ACC112 (cell line): Measurements from ENCODE around the gene RMI2.
A peak's percentile ranks its signal among the peaks of the same experiment; 100 is the strongest.

Experiments used
- H2AFZ ChIP-seq: fragments of 200-600 bp; sonication (generic); one replicate; pipeline ENCODE4 v1.6.0; 2017; ENCODE audit warnings: antibody characterized with exemption, low read length; ENCODE audit not compliant: unreplicated experiment
- H3K27ac ChIP-seq: fragments of 200-600 bp; sonication (generic); 2 replicates; pipeline ENCODE4 v1.5.1; 2014; ENCODE audit warnings: low read depth, mild to moderate bottlenecking, antibody characterized with exemption, low read length, moderate library complexity
- H3K27me3 ChIP-seq: fragments of 200-600 bp; sonication (generic); 2 replicates; pipeline ENCODE4 v1.6.1; 2014; ENCODE audit warnings: mild to moderate bottlenecking, antibody characterized with exemption, low read length, moderate library complexity, mixed read lengths; ENCODE audit not compliant: insufficient read depth
- H3K36me3 ChIP-seq: fragments of 200-600 bp; sonication (generic); 2 replicates; pipeline ENCODE4 v1.6.1; 2016; ENCODE audit warnings: mild to moderate bottlenecking, antibody characterized with exemption, low read length, moderate library complexity, mixed read lengths; ENCODE audit not compliant: insufficient read depth
- H3K4me1 ChIP-seq: fragments of 200-600 bp; sonication (generic); one replicate; pipeline ENCODE4 v1.6.1; 2016; ENCODE audit warnings: low read length, mixed read lengths; ENCODE audit not compliant: insufficient read depth, unreplicated experiment, control insufficient read depth
- H3K4me3 ChIP-seq: fragments of 200-600 bp; sonication (generic); 2 replicates; pipeline ENCODE4 v1.5.1; 2014; ENCODE audit warnings: mild to moderate bottlenecking, low read depth, low read length
- H3K79me2 ChIP-seq: fragments of 200-600 bp; sonication (generic); one replicate; pipeline ENCODE4 v1.6.0; 2016; ENCODE audit warnings: low read length; ENCODE audit not compliant: control insufficient read depth, unreplicated experiment, insufficient read depth

The RMI2 gene

GRCh38 chr16:11346700-11347319 lies 1.6 kb downstream of the RMI2 start:
- Histone ChIP-seq H3K79me2 (peaks cover 33% of the 10 kb centered on the region), H3K27me3 (no peaks in the 10 kb centered on the region), H2AFZ (no peak overlapping the region), H3K4me3 (peak overlapping the region; percentile 78), H3K27ac (no peak overlapping the region), H3K36me3 (no peaks in the 10 kb centered on the region), H3K4me1 (peaks cover 40% of the 10 kb centered on the region)

GRCh38 chr16:11347831-11348230 lies 2.6 kb downstream of the RMI2 start:
- peaks cover 40% of the 10 kb centered on the region for H3K4me1 ChIP-seq
- H3K79me2 ChIP-seq, result peaks cover 33% of the 10 kb centered on the region
- H3K27ac ChIP-seq, result no peak overlapping the region
- H3K4me3 ChIP-seq, result no peak overlapping the region
- H3K27me3 ChIP-seq, result no peaks in the 10 kb centered on the region
- no peaks in the 10 kb centered on the region for H3K36me3 ChIP-seq
- no peak overlapping the region for H2AFZ ChIP-seq

DNA sequence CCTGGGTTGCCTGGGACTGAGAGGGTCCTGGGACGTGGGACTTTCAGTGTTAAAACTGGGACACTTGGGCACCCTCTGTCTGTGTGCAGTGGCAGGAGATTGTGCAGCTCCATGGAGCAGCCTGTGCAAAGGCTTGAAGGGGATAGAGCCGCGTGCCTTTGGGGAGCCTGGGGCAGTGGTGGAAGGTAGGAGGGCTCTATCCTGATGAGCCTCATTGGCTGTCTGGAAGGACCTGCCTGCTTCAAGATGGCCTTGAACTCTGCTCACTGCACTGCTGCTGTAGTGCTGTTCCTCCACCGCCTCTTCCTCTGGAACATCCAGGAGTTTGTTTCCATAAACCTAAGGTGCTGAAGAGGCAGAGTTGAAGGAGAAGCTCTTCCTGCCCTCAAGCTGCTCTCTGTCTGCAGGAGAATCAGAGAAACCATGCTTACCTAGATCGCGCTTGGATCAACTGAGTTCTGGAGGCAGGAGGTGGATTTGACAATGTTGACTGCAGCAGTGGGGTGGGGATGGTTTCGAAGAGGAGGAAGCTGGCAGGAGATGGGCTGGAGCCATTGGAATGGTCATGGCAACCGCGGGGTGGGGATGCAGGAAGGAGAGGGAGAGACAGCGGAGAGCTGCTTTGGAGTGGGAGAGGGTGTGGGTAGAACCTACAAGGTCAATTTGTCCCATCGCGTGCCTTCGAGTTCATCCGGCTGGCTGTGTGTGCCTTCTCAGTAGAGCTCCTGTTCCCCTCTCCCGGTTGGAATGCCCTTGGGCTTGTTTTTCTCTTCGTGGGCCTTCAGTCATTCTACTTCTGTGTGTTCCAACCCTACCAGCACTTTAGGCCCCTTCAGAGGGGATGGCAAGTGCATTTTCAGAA lies 3.7 kb downstream of the RMI2 start:
- Histone ChIP-seq H2AFZ (no peak overlapping the region), H3K4me1 (peaks cover 40% of the 10 kb centered on the region), H3K27me3 (no peaks in the 10 kb centered on the region), H3K36me3 (no peaks in the 10 kb centered on the region), H3K27ac (peak overlapping the region; percentile 58; the same call in 1 of the 2 replicates), H3K4me3 (0 out of 2 replicates have a peak overlapping the region, but pooled peaks have one; percentile 39), H3K79me2 (peaks cover 33% of the 10 kb centered on the region)

GRCh38 chr16:11349599-11350276 lies 4.5 kb downstream of the RMI2 start:
- H3K4me3 ChIP-seq, result peak overlapping the region; percentile 39; the same call in 1 of the 2 replicates
- no peak overlapping the region for H2AFZ ChIP-seq
- H3K79me2 ChIP-seq, result peaks cover 33% of the 10 kb centered on the region
- H3K27me3 ChIP-seq, result no peaks in the 10 kb centered on the region
- H3K27ac ChIP-seq, result peak overlapping the region; percentile 58; the same call in 1 of the 2 replicates
- no peaks in the 10 kb centered on the region for H3K36me3 ChIP-seq
- peaks cover 40% of the 10 kb centered on the region for H3K4me1 ChIP-seq

- Histone ChIP-seq H3K27me3 (no peaks in the 10 kb centered on the region), H3K27ac (peak overlapping the region; percentile 35), H3K79me2 (peaks cover 33% of the 10 kb centered on the region), H3K36me3 (no peaks in the 10 kb centered on the region), H2AFZ (no peak overlapping the region), H3K4me1 (peaks cover 40% of the 10 kb centered on the region), H3K4me3 (peak overlapping the region; percentile 9; the same call in 1 of the 2 replicates)
These were observed 5.3 kb downstream of the RMI2 start for GRCh38 chr16:11350519-11350918.

- no peaks in the 10 kb centered on the region for H3K27me3 ChIP-seq
- no peaks in the 10 kb centered on the region for H3K36me3 ChIP-seq
- peaks cover 40% of the 10 kb centered on the region for H3K4me1 ChIP-seq
- peak overlapping the region; percentile 9; the same call in 1 of the 2 replicates for H3K4me3 ChIP-seq
- H3K79me2 ChIP-seq, result peaks cover 30% of the 10 kb centered on the region
- H3K27ac ChIP-seq, result peak overlapping the region; percentile 35
- no peak overlapping the region for H2AFZ ChIP-seq
These were observed 5.7 kb downstream of the RMI2 start for GRCh38 chr16:11350921-11351335.

GRCh38 chr16:11353158-11353557 lies 7.9 kb downstream of the RMI2 start:
- Histone ChIP-seq H3K27me3 (no peaks in the 10 kb centered on the region), H3K4me3 (no peak overlapping the region), H2AFZ (no peak overlapping the region), H3K36me3 (no peaks in the 10 kb centered on the region), H3K4me1 (peaks cover 41% of the 10 kb centered on the region), H3K27ac (no peak overlapping the region), H3K79me2 (peaks cover 13% of the 10 kb centered on the region)

- Histone ChIP-seq H3K36me3 (no peaks in the 10 kb centered on the region), H3K79me2 (peaks cover 5% of the 10 kb centered on the region), H3K4me3 (no peak overlapping the region), H3K4me1 (peaks cover 37% of the 10 kb centered on the region), H3K27me3 (no peaks in the 10 kb centered on the region), H3K27ac (no peak overlapping the region), H2AFZ (no peak overlapping the region)
These were observed 9.1 kb downstream of the RMI2 start for GRCh38 chr16:11354407-11354732.

DNA sequence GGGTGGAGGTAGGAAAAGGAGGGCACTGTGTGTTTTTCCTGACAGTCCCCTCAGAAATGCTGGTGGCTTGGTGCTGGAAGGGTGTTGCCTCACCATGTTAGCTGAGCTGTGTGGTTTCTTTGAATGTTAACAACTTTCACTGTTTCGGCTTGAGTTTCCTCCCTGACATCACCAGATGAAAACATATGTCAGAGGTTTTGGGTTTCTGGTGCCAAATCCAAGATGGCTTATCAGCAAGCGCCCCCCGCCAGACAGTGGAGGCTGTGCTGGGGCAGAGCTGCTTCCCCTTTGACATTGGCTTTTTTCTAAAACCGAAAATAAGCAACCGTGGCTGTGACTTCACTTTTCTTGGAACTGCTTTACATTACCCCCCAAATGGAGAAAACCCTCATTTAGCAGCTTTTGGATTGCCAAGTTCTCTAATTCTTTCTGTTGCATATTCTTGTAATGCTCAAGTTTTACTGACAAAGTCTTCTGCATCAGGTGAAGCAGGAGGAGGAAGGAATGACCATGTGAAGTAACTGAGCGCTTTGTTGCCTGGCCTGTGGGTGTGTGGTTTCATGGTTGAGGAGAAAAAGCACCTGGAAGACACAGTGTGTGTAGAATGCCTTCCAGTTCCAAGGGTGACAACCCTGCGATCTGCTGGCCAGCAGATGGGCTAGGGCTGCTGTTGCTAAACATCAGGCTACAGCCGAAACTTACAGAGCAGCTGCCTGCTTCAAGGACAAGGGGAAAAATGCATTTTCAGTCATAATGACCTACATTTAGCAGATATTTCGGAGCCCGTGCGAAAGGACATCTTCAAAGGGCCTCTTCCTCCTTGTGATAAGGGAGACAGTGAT lies 9.7 kb downstream of the RMI2 start:
- Histone ChIP-seq H3K79me2 (peaks cover 1% of the 10 kb centered on the region), H3K36me3 (no peaks in the 10 kb centered on the region), H2AFZ (no peak overlapping the region), H3K27me3 (no peaks in the 10 kb centered on the region), H3K27ac (no peak overlapping the region), H3K4me1 (peaks cover 31% of the 10 kb centered on the region), H3K4me3 (no peak overlapping the region)

DNA sequence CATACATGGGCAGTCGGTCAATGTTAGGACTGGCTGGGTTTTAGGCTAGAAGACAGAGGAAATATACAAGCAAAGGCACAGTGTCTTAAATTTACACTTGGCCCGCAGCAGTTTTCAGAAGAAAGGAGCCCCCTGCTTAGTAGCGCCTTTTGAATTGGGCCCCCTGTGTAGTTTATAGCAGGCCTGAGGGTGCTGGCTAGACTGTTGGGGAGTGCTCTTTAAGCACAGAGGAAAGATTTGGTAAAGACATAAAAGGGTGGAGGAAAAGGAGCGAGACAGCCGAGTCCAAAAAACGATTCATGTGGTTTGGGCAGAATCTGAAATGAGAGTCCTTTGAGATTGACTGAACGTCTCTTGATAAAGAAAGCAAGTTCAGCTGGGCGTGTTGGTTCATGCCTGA lies 10.6 kb downstream of the RMI2 start:
- Histone ChIP-seq H3K79me2 (no peaks in the 10 kb centered on the region), H2AFZ (no peak overlapping the region), H3K4me1 (peaks cover 26% of the 10 kb centered on the region), H3K4me3 (no peak overlapping the region), H3K27ac (no peak overlapping the region), H3K36me3 (no peaks in the 10 kb centered on the region), H3K27me3 (no peaks in the 10 kb centered on the region)
